H1 (cell line): ENCODE results near the gene CFAP206. TPM values are rescaled to one million over a fixed set of nuclear protein-coding genes. Genes with fewer than 3 reads are reported as not detected.

Source experiments
- CTCF ChIA-PET: fragments of 300-600 bp; sonication (Branson Sonifier 250); formaldehyde crosslinking; loops from one replicate; lab custom pipeline; 2021; ENCODE audit not compliant: partially characterized antibody; lab: Charles Lee
- POLR2A ChIA-PET: fragments of 300-600 bp; sonication (Branson Sonifier 250); formaldehyde crosslinking; loops from one replicate; lab custom pipeline; 2021; ENCODE audit warnings: inconsistent platforms; ENCODE audit not compliant: partially characterized antibody; lab: Charles Lee
- DNase-seq, 2 experiments: peaks; one replicate each; pipeline versions ENCODE4 v3.0.0 to v3.0.0-alpha.2; 2010 to 2022; ENCODE audit warnings: low spot score in 2 of 2, low read depth in 1 of 2, mixed read lengths in 1 of 2
- FAIRE-seq: peaks from 2 replicates; lab custom pipeline; 2011; peaks lifted over from hg19 to GRCh38; lab: Jason Lieb, UNC
- H2AFZ ChIP-seq: 2 replicates; pipeline ENCODE4 v1.8.1; 2012; ENCODE audit warnings: low read length, inconsistent platforms
- H2AK5ac ChIP-seq: 2 replicates; pipeline ENCODE4 v1.6.1; 2013; ENCODE audit warnings: low read depth, low read length
- H2BK120ac ChIP-seq: replicated peaks from 2 replicates; pipeline ENCODE3; 2013; ENCODE audit warnings: low read depth, low read length, inconsistent platforms
- H2BK12ac ChIP-seq: 2 replicates; pipeline ENCODE4 v1.6.1; 2013; ENCODE audit warnings: low read depth, low read length
- H2BK15ac ChIP-seq: 2 replicates; pipeline ENCODE4 v1.6.1; 2013; ENCODE audit warnings: low read length
- H2BK20ac ChIP-seq: 2 replicates; pipeline ENCODE4 v1.6.1; 2013; ENCODE audit warnings: low read length
- H2BK5ac ChIP-seq: 2 replicates; pipeline ENCODE4 v1.6.1; 2013; ENCODE audit warnings: low read depth, low read length
- H3K14ac ChIP-seq: 2 replicates; pipeline ENCODE4 v1.6.1; 2013; ENCODE audit warnings: inconsistent platforms; ENCODE audit not compliant: insufficient read length
- H3K18ac ChIP-seq: 2 replicates; pipeline ENCODE4 v1.6.1; 2013; ENCODE audit warnings: low read length; ENCODE audit errors: extremely low read depth
- H3K23ac ChIP-seq: 2 replicates; pipeline ENCODE4 v1.6.1; 2013; ENCODE audit warnings: inconsistent platforms; ENCODE audit not compliant: insufficient read length
- H3K23me2 ChIP-seq: 2 replicates; pipeline ENCODE4 v1.6.1; 2013; ENCODE audit warnings: low read depth, low read length
- H3K27ac ChIP-seq: 2 replicates; pipeline ENCODE4 v1.6.1; 2011; ENCODE audit warnings: low read depth, low read length, inconsistent platforms
- H3K27me3 ChIP-seq, 4 experiments: replicated peaks in 1 of 4; 1 replicate in 1 of 4; 2 replicates in 3 of 4; pipeline versions ENCODE4 v1.6.1 to v1.8.1; 2011 to 2013; ENCODE audit warnings: low read length in 3 of 4, mild to moderate bottlenecking in 3 of 4, inconsistent platforms in 2 of 4, mixed read lengths in 2 of 4, moderate library complexity in 1 of 4; ENCODE audit not compliant: control insufficient read depth in 3 of 4, insufficient read depth in 3 of 4; ENCODE audit errors: extremely low read depth in 1 of 4
- H3K36me3 ChIP-seq, 4 experiments: 2 replicates each; pipeline versions ENCODE4 v1.6.1 to v1.8.1; 2011 to 2013; ENCODE audit warnings: mild to moderate bottlenecking in 4 of 4, low read length in 3 of 4, moderate library complexity in 2 of 4, control low read depth in 1 of 4, inconsistent platforms in 1 of 4; ENCODE audit not compliant: insufficient read depth in 4 of 4, control insufficient read depth in 2 of 4
- H3K4ac ChIP-seq: replicated peaks from 2 replicates; pipeline ENCODE3; 2013; ENCODE audit warnings: low read length, low read depth, mixed read lengths, inconsistent platforms; ENCODE audit not compliant: insufficient read length
- H3K4me1 ChIP-seq, 4 experiments: replicated peaks in 1 of 4; 1 replicate in 1 of 4; 2 replicates in 3 of 4; pipeline versions ENCODE4 v1.6.1 to v1.8.1; 2011 to 2013; ENCODE audit warnings: low read length in 3 of 4, inconsistent platforms in 2 of 4, mixed read lengths in 1 of 4; ENCODE audit not compliant: insufficient read depth in 4 of 4, control insufficient read depth in 3 of 4
- H3K4me2 ChIP-seq, 2 experiments: 2 replicates each; pipeline versions ENCODE4 v1.6.1 to v1.8.1; 2011 to 2013; ENCODE audit warnings: low read depth in 2 of 2, low read length in 2 of 2, control low read depth in 1 of 2, inconsistent platforms in 1 of 2, mild to moderate bottlenecking in 1 of 2; ENCODE audit not compliant: insufficient read depth in 1 of 2
- H3K4me3 ChIP-seq, 4 experiments: fragments of 200-600, 300-600 bp in 1 of 4; sonication (generic), shearing (Covaris generic), sonication (Bioruptor Twin) in 1 of 4; 2 replicates each; pipeline versions ENCODE4 v1.5.1 to v1.8.1; 2011 to 2016; ENCODE audit warnings: low read length in 4 of 4, low read depth in 3 of 4, control low read depth in 2 of 4, inconsistent platforms in 2 of 4, mild to moderate bottlenecking in 2 of 4, mixed read lengths in 1 of 4, moderate library complexity in 1 of 4; ENCODE audit not compliant: insufficient read depth in 2 of 4; ENCODE audit errors: extremely low read depth in 1 of 4
- H3K56ac ChIP-seq: replicated peaks from 2 replicates; pipeline ENCODE3; 2013; ENCODE audit warnings: low read depth, mild to moderate bottlenecking, mixed read lengths, low read length, inconsistent platforms; ENCODE audit not compliant: insufficient read length
- H3K79me1 ChIP-seq: 2 replicates; pipeline ENCODE4 v1.6.1; 2013; ENCODE audit warnings: low read depth, low read length, control low read depth
- H3K79me2 ChIP-seq, 2 experiments: 2 replicates each; pipeline versions ENCODE4 v1.6.1 to v1.8.1; 2012 to 2013; ENCODE audit warnings: low read length in 2 of 2, mild to moderate bottlenecking in 2 of 2, inconsistent platforms in 1 of 2; ENCODE audit not compliant: insufficient read depth in 2 of 2, control insufficient read depth in 1 of 2
- H3K9ac ChIP-seq, 4 experiments: replicated peaks in 1 of 4; 1 replicate in 1 of 4; 2 replicates in 3 of 4; pipeline versions ENCODE4 v1.6.1 to v1.8.1; 2011 to 2013; ENCODE audit warnings: low read depth in 3 of 4, low read length in 3 of 4, control low read depth in 2 of 4, mild to moderate bottlenecking in 2 of 4, moderate library complexity in 2 of 4, inconsistent platforms in 1 of 4; ENCODE audit errors: extremely low read depth in 1 of 4
- H3K9me3 ChIP-seq, 2 experiments: 2 replicates each; pipeline versions ENCODE4 v1.6.1 to v1.8.1; 2012 to 2013; ENCODE audit warnings: mild to moderate bottlenecking in 2 of 2, moderate library complexity in 2 of 2, control low read depth in 1 of 2, inconsistent platforms in 1 of 2, low read depth in 1 of 2, low read length in 1 of 2, mixed read lengths in 1 of 2; ENCODE audit not compliant: insufficient read depth in 2 of 2
- H4K20me1 ChIP-seq, 2 experiments: replicated peaks in 1 of 2; 2 replicates each; pipeline versions ENCODE3 to v1.8.1; 2011 to 2013; ENCODE audit warnings: inconsistent platforms in 2 of 2, low read length in 2 of 2, mild to moderate bottlenecking in 1 of 2; ENCODE audit not compliant: insufficient read depth in 2 of 2, control insufficient read depth in 1 of 2
- H4K5ac ChIP-seq: 2 replicates; pipeline ENCODE4 v1.6.1; 2013; ENCODE audit warnings: low read length, low read depth, mixed read lengths, inconsistent platforms; ENCODE audit not compliant: insufficient read length
- H4K8ac ChIP-seq: 2 replicates; pipeline ENCODE4 v1.8.0; 2013; ENCODE audit warnings: mild to moderate bottlenecking, moderate library complexity, low read length, inconsistent platforms; ENCODE audit not compliant: insufficient read depth; ENCODE audit errors: extremely low read depth
- H4K91ac ChIP-seq: replicated peaks from 2 replicates; pipeline ENCODE3; 2013; ENCODE audit warnings: low read length, mixed read lengths, inconsistent platforms; ENCODE audit not compliant: insufficient read length
- CHD1 ChIP-seq: IDR thresholded peaks from 2 replicates; pipeline ENCODE4 v1.6.1; 2012; ENCODE audit warnings: low read depth, low read length, improper control_type of control experiment
- KDM1A ChIP-seq: fragments of 200-600, 300-600 bp; sonication (generic); IDR thresholded peaks from 2 replicates; pipeline ENCODE4 v1.7.1; 2016; ENCODE audit warnings: mild to moderate bottlenecking, low read length, borderline replicate concordance
- MAFK ChIP-seq: IDR thresholded peaks from 2 replicates; pipeline ENCODE4 v1.6.1; 2012; ENCODE audit warnings: low read depth, mild to moderate bottlenecking, improper control_type of control experiment, low read length
- POU5F1 ChIP-seq: IDR thresholded peaks from 2 replicates; pipeline ENCODE4 v1.6.1; 2011; ENCODE audit warnings: low read depth, mild to moderate bottlenecking, low read length, moderate library complexity
- WGBS, 2 experiments: shearing (Covaris generic) in 1 of 2; methylation state at CpG; one replicate each; pipeline versions ENCODE4 v1.1.6 to v1.1.7; 2013 to 2015; ENCODE audit warnings: low lambda C conversion rate in 2 of 2, mixed read lengths in 2 of 2, inconsistent platforms in 1 of 2, low coverage in 1 of 2, missing lambda C conversion rate in 1 of 2; ENCODE audit not compliant: insufficient replicate concordance in 2 of 2, insufficient coverage in 1 of 2, insufficient read length in 1 of 2; ENCODE audit errors: extremely low coverage in 1 of 2, missing lambda C conversion rate in 1 of 2; 5-methylcytosine and 5-hydroxymethylcytosine counted together
- polyA plus RNA-seq, 7 experiments: library from polyadenylated mRNA; depleted of rRNA in 3 of 7; stranded (reverse) in 5 of 7; unstranded in 2 of 7; fragments of >200 nt in 5 of 7; fragments of 200-250 nt in 2 of 7; gene quantifications; 1 replicate in 5 of 7; 2 replicates in 1 of 7; 4 replicates in 1 of 7; pipeline versions ENCODE4 v1.2.1 to v1.2.3, GENCODE V29; 2011 to 2013; ENCODE audit warnings: missing spikeins in 2 of 7, mixed read lengths in 2 of 7
- total RNA-seq: library from RNA; stranded (reverse); fragmentation: NEBNext Ultra II Directional; extraction: Animal tissue kit (Norgen Biotek cat#: 25700); gene quantifications from 2 replicates; pipeline ENCODE4 v1.2.1, GENCODE V29; 2021

CFAP206 gene
- total and polyA plus RNA-seq, 2 of the 8 experiments (the other 6 are each of a cell fraction or from before 2014, with no cell fraction given), result not detected

DNA sequence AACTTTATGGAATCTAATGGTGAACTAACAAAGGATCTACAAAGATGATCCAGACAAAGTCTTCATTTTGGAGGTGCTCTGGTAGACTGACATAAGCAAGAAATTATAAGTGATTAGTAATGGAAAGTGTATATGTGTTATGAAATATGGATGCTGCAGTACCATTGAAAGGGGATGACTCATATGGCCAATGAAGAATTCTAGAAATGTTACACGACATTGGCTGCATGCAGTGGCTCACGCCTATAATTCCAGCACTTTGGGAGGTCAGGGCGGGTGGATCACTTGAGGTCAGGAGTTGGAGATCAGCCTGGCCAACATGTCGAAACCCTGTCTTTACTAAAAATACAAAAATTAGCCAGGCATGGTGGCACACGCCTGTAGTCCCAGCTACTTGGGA lies 23.5 kb downstream of the CFAP206 start:
- H3K4me2 ChIP-seq, result no peak overlapping the region
- no peak overlapping the region for H2BK5ac ChIP-seq
- no peak overlapping the region for H2BK15ac ChIP-seq
- no peak overlapping the region for H3K23ac ChIP-seq
- FAIRE-seq (no peak), DNase-seq (no peak)
- no peak overlapping the region for H2BK120ac ChIP-seq
- H3K4ac ChIP-seq, result no peak overlapping the region
- H3K9me3 ChIP-seq, result no peaks in the 10 kb centered on the region
- no peak overlapping the region for H3K18ac ChIP-seq
- WGBS, 2 experiments, result 84% methylated on average over 5 of the region's 5 CpGs; no CpG with 5 or more reads in 1 of the 2 experiments
- H3K4me3 ChIP-seq, result no peak overlapping the region
- no peaks in the 10 kb centered on the region for H3K79me2 ChIP-seq
- CTCF ChIA-PET, result interaction anchor here (0.7 to 0.8 kb wide), 2 partner anchors 23 to 38 kb away, joined by 3 read pairs; no protein-coding TSS in a partner anchor
- no peaks in the 10 kb centered on the region for H3K27me3 ChIP-seq
- H3K79me1 ChIP-seq, result no peaks in the 10 kb centered on the region
- no peak overlapping the region for H2BK20ac ChIP-seq
- H4K91ac ChIP-seq, result no peak overlapping the region
- no peak overlapping the region for H2AK5ac ChIP-seq
- H3K27ac ChIP-seq, result no peak overlapping the region
- no peaks in the 10 kb centered on the region for H4K20me1 ChIP-seq
- H2BK12ac ChIP-seq, result no peak overlapping the region
- H3K14ac ChIP-seq, result no peak overlapping the region
- H2AFZ ChIP-seq, result no peak overlapping the region
- H3K9ac ChIP-seq, result no peak overlapping the region
- no peak overlapping the region for H4K5ac ChIP-seq
- no peaks in the 10 kb centered on the region for H3K23me2 ChIP-seq
- H3K56ac ChIP-seq, result no peak overlapping the region
- no peak overlapping the region for H4K8ac ChIP-seq
- no peaks in the 10 kb centered on the region for H3K36me3 ChIP-seq
- H3K4me1 ChIP-seq, result no peaks in the 10 kb centered on the region
- POLR2A ChIA-PET, result interaction anchor here (0.6 kb wide), 1 partner anchor 276 kb away, joined by 3 read pairs; the partner anchor contains the start of gene ZNF292
- TF ChIP-seq MAFK (no peak), CHD1 (no peak), POU5F1 (no peak), KDM1A (no peak)
